HCT116 (cell line): ENCODE data around the gene TCF7L2. TPM values are rescaled to one million over a fixed set of nuclear protein-coding genes. Genes with fewer than 3 reads are reported as not detected.

Source experiments
- ATAC-seq: fragments of 200-7000 bp; cut with Tn5 transposase; 2 replicates; pipeline ENCODE4 v1.9.1; 2020; ENCODE audit warnings: mild to moderate bottlenecking, moderate library complexity
- BruUV-seq: library from RNA; stranded (reverse); fragments of 400-500 nt; replicated peaks from 2 replicates; lab custom pipeline; 2021; lab: Mats Ljungman, UMichigan
- CTCF ChIA-PET: fragments of 300-600 bp; sonication (Branson Sonifier 250); formaldehyde crosslinking; loops from one replicate; lab custom pipeline; 2021; ENCODE audit warnings: antibody characterized with exemption; lab: Charles Lee
- POLR2A ChIA-PET: fragments of 300-600, 350-600 bp; sonication (Branson Sonifier 250); formaldehyde crosslinking; loops from one replicate; lab custom pipeline; 2021; ENCODE audit warnings: antibody characterized with exemption; lab: Charles Lee
- RAD21 ChIA-PET, 2 experiments: fragments of 300-600 bp; sonication (Branson Sonifier 250); formaldehyde crosslinking; loops; one replicate each; lab custom pipeline; 2023; ENCODE audit warnings: low total read pairs in 2 of 2; ENCODE audit not compliant: uncharacterized antibody in 2 of 2, unreplicated experiment in 2 of 2, low non-redundant PET in 1 of 2; lab: Charles Lee
- DNase-seq: peaks from one replicate; pipeline ENCODE4 v3.0.0-alpha.2; 2010; ENCODE audit warnings: low read depth, low spot score
- H2AFZ ChIP-seq: fragments of 200-600 bp; shearing (Covaris generic), sonication (generic); 2 replicates; pipeline ENCODE4 v1.6.1; 2017; ENCODE audit warnings: low read depth, mixed run types, mixed read lengths, antibody characterized with exemption, low read length; ENCODE audit not compliant: poor library complexity, severe bottlenecking
- H3K27ac ChIP-seq: 2 replicates; pipeline ENCODE4 v1.5.1; 2012; ENCODE audit warnings: low read depth, low read length
- H3K27me3 ChIP-seq: fragments of 200-600 bp; sonication (generic); 2 replicates; pipeline ENCODE4 v1.6.1; 2016; ENCODE audit warnings: mixed run types, low read length, mixed read lengths; ENCODE audit not compliant: insufficient read depth
- H3K36me3 ChIP-seq, 2 experiments: fragments of 200-500 bp in 1 of 2; fragments of 200-600 bp in 1 of 2; sonication (Bioruptor generic) in 1 of 2; sonication (generic) in 1 of 2; 2 replicates each; pipeline versions ENCODE4 v1.5.1 to v1.6.1; 2014 to 2016; ENCODE audit warnings: low read length in 2 of 2, inconsistent platforms in 1 of 2, mixed read lengths in 1 of 2, mixed run types in 1 of 2; ENCODE audit not compliant: insufficient read depth in 2 of 2, control insufficient read depth in 1 of 2
- H3K4me1 ChIP-seq, 2 experiments: fragments of 200-600 bp in 1 of 2; sonication (generic) in 1 of 2; 2 replicates each; pipeline versions ENCODE4 v1.5.1 to v1.6.1; 2012 to 2017; ENCODE audit warnings: low read length in 2 of 2, inconsistent platforms in 1 of 2, mild to moderate bottlenecking in 1 of 2, mixed read lengths in 1 of 2, mixed run types in 1 of 2, moderate library complexity in 1 of 2; ENCODE audit not compliant: insufficient read depth in 2 of 2, control insufficient read depth in 1 of 2
- H3K4me2 ChIP-seq: fragments of 200-600 bp; sonication (generic); 2 replicates; pipeline ENCODE4 v1.6.1; 2017; ENCODE audit warnings: mixed run types, low read length, mixed read lengths
- H3K4me3 ChIP-seq, 2 experiments: fragments of 200-600 bp in 1 of 2; sonication (generic) in 1 of 2; replicated peaks in 1 of 2; 2 replicates each; pipeline ENCODE4 v1.5.1; 2011 to 2016; ENCODE audit warnings: low read length in 2 of 2, control low read depth in 1 of 2, low read depth in 1 of 2, mild to moderate bottlenecking in 1 of 2, mixed read lengths in 1 of 2, mixed run types in 1 of 2
- H3K79me2 ChIP-seq: fragments of 200-600 bp; sonication (generic); 2 replicates; pipeline ENCODE4 v1.6.1; 2017; ENCODE audit warnings: mild to moderate bottlenecking, mixed run types, low read length, moderate library complexity, mixed read lengths; ENCODE audit not compliant: insufficient read depth
- H3K9ac ChIP-seq: fragments of 200-600 bp; sonication (generic); 2 replicates; pipeline ENCODE4 v1.6.1; 2016; ENCODE audit warnings: low read length, mixed read lengths
- H3K9me2 ChIP-seq: fragments of 200-600 bp; sonication (generic), shearing (Covaris generic); 2 replicates; pipeline ENCODE4 v1.6.1; 2017; ENCODE audit warnings: mixed run types, mild to moderate bottlenecking, moderate library complexity; ENCODE audit not compliant: insufficient read depth
- H3K9me3 ChIP-seq, 2 experiments: fragments of 200-500 bp in 1 of 2; fragments of 200-600 bp in 1 of 2; sonication (Bioruptor generic) in 1 of 2; sonication (generic) in 1 of 2; 2 replicates each; pipeline ENCODE4 v1.6.1; 2014 to 2017; ENCODE audit warnings: low read length in 2 of 2, mixed read lengths in 2 of 2, inconsistent platforms in 1 of 2, low read depth in 1 of 2, mild to moderate bottlenecking in 1 of 2, mixed run types in 1 of 2, moderate library complexity in 1 of 2; ENCODE audit not compliant: control insufficient read depth in 1 of 2, insufficient read depth in 1 of 2
- H4K20me1 ChIP-seq: fragments of 200-600 bp; sonication (generic), shearing (Covaris generic); 2 replicates; pipeline ENCODE4 v1.6.1; 2017; ENCODE audit warnings: mixed run types, mild to moderate bottlenecking, moderate library complexity; ENCODE audit not compliant: insufficient read depth
- CEBPB ChIP-seq: IDR thresholded peaks from 2 replicates; pipeline ENCODE4 v1.6.1; 2012; ENCODE audit warnings: low read depth
- RAD21 ChIP-seq: IDR thresholded peaks from 2 replicates; pipeline ENCODE4 v1.6.1; 2012; ENCODE audit warnings: low read depth, mild to moderate bottlenecking
- intact Hi-C: fragments of 100-400 bp; cut with micrococcal nuclease; formaldehyde crosslinking; loops from 2 replicates; pipeline ENCODE4 v1.10.0; 2022
- total RNA-seq: library from RNA; stranded (reverse); gene quantifications from one replicate; pipeline ENCODE4 v1.2.1, GENCODE V29; 2021; ENCODE audit not compliant: unreplicated experiment
- TF ChIP-seq, protein P1 (sequence below), 3 experiments: fragments of 200-600 bp in 1 of 3; sonication (generic) in 1 of 3; IDR thresholded peaks in 2 of 3; conservative IDR thresholded peaks in 1 of 3; 2 replicates each; pipeline ENCODE4 v1.5.1; 2012 to 2017; ENCODE audit warnings: low read depth in 2 of 3, low read length in 2 of 3, antibody characterized with exemption in 1 of 3, borderline replicate concordance in 1 of 3, control low read depth in 1 of 3, mild to moderate bottlenecking in 1 of 3, mixed read lengths in 1 of 3, mixed run types in 1 of 3, moderate library complexity in 1 of 3; ENCODE audit not compliant: insufficient read depth in 1 of 3

The TCF7L2 gene
- total RNA-seq, 1 experiment from 2014 or later, result 164 TPM

GRCh38 chr10:113216102-113216501 is 266.1 kb downstream of the TCF7L2 start:
- H3K9me2 ChIP-seq, result no peaks in the 10 kb centered on the region
- no peak overlapping the region for H2AFZ ChIP-seq
- POLR2A ChIA-PET, result interaction anchor here (1.1 kb wide), 1 partner anchor 169 kb away, joined by 3 read pairs; no protein-coding TSS in a partner anchor

More at GRCh38 chr10:113216102-113216501, 266.1 kb downstream of the TCF7L2 start:
- no peak overlapping the region for H3K4me3 ChIP-seq
- ATAC-seq, result no peak; the same call in 1 of the 2 replicates
- no peaks in the 10 kb centered on the region for H4K20me1 ChIP-seq
- no peak overlapping the region for H3K4me2 ChIP-seq
- H3K27ac ChIP-seq, result no peak overlapping the region
- BruUV-seq, result no TSS peak
- no peaks in the 10 kb centered on the region for H3K4me1 ChIP-seq
- RAD21 ChIA-PET, result interaction anchor here (0.6 to 2.0 kb wide), 4 partner anchors 169 to 333 kb away, joined by 3 to 12 read pairs (median 7); no protein-coding TSS in a partner anchor
- intact Hi-C loops, result loop anchor here (1.0 kb wide), 2 partner anchors 169 to 238 kb away; no protein-coding TSS in a partner anchor
- no peak overlapping the region for H3K9ac ChIP-seq
- CTCF ChIA-PET, result interaction anchor here (0.9 to 2.0 kb wide), 6 partner anchors 19 to 744 kb away, joined by 4 to 19 read pairs (median 6); no protein-coding TSS in a partner anchor
- peak; percentile 70 for TF ChIP-seq RAD21
- TF ChIP-seq, protein P1, sequence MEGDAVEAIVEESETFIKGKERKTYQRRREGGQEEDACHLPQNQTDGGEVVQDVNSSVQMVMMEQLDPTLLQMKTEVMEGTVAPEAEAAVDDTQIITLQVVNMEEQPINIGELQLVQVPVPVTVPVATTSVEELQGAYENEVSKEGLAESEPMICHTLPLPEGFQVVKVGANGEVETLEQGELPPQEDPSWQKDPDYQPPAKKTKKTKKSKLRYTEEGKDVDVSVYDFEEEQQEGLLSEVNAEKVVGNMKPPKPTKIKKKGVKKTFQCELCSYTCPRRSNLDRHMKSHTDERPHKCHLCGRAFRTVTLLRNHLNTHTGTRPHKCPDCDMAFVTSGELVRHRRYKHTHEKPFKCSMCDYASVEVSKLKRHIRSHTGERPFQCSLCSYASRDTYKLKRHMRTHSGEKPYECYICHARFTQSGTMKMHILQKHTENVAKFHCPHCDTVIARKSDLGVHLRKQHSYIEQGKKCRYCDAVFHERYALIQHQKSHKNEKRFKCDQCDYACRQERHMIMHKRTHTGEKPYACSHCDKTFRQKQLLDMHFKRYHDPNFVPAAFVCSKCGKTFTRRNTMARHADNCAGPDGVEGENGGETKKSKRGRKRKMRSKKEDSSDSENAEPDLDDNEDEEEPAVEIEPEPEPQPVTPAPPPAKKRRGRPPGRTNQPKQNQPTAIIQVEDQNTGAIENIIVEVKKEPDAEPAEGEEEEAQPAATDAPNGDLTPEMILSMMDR (IDR thresholded peaks at IDR 0.05 in 2 of 3, conservative IDR thresholded peaks at IDR 0.05 in 1 of 3; ENCODE audit: borderline replicate concordance in 1 of 3, insufficient read depth in 1 of 3, low read depth in 2 of 3, low read length in 2 of 3), result peak; percentile 41 to 48 (median 47); a peak in 5 of 6 replicates
- TF ChIP-seq CEBPB, result no peak
- peak; percentile 12 for DNase-seq
- H3K79me2 ChIP-seq, result no peaks in the 10 kb centered on the region
- 0 out of 4 replicates have a peak, but pooled peaks cover 0 to 6% of the 10 kb centered on the region in 2 experiments for H3K9me3 ChIP-seq
- no peaks in the 10 kb centered on the region for H3K27me3 ChIP-seq
- H3K36me3 ChIP-seq, result no peaks in the 10 kb centered on the region
